ENCODE data around the gene PLN. TPM values are rescaled to one million over a fixed set of nuclear protein-coding genes. Genes with fewer than 3 reads are reported as not detected.

Gene PLN
- total and polyA plus RNA-seq, 10 of the 15 experiments (the other 5 are each of a cell fraction or from before 2014, with no cell fraction given), result 0.16 to 0.44 TPM; not detected in 8

GRCh38 chr6:118562248-118562647 is 14.2 kb downstream of the PLN start (continued):
- TF ChIP-seq HDGF (IDR thresholded peaks at IDR 0.05) (no peak), JUND (IDR thresholded peaks at IDR 0.05; ENCODE audit: low read depth, low read length) (no peak)

GRCh38 chr6:118562959-118563358 is 14.9 kb downstream of the PLN start:
- RAD21 ChIA-PET (ENCODE audit: unreplicated experiment), result no interaction called here
- intact Hi-C loops (cut with micrococcal nuclease; ENCODE audit: unreplicated experiment), result loop anchor here (10.0 kb wide), 1 partner anchor 332 kb away; the partner anchor contains the start of gene ASF1A
- no peak for TF ChIP-seq ZBTB40 (IDR thresholded peaks at IDR 0.05; ENCODE audit: borderline replicate concordance)
- no peak for TF ChIP-seq CEBPZ (IDR thresholded peaks at IDR 0.05; ENCODE audit: low read depth, low read length)
- no peak for TF ChIP-seq USF1 (IDR thresholded peaks at IDR 0.05; ENCODE audit: borderline replicate concordance, extremely low read length, insufficient read depth, low read depth, low read length)
- no peak for TF ChIP-seq SIX5 (IDR thresholded peaks at IDR 0.05; ENCODE audit: low read depth, low read length, severe bottlenecking)
- no peak for TF ChIP-seq RELB (IDR thresholded peaks at IDR 0.05; ENCODE audit: low read depth)
- no peak for TF ChIP-seq NFYA (IDR thresholded peaks at IDR 0.05; ENCODE audit: borderline replicate concordance, low read depth, low read length)
- TF ChIP-seq ZNF622 (IDR thresholded peaks at IDR 0.05), result no peak
- no peak for TF ChIP-seq CBFB (IDR thresholded peaks at IDR 0.05; ENCODE audit: low read depth)

More at GRCh38 chr6:118562959-118563358, 14.9 kb downstream of the PLN start:
- Histone ChIP-seq H3K9ac (ENCODE audit: control insufficient read depth, insufficient read depth, low read length) (no peak overlapping the region), H3K4me1 (ENCODE audit: control insufficient read depth, insufficient read depth, low read length) (peaks cover 9% of the 10 kb centered on the region), H3K79me2 (ENCODE audit: control insufficient read depth, insufficient read depth, low read length) (no peaks in the 10 kb centered on the region), H2AFZ (ENCODE audit: control insufficient read depth, low read depth, low read length) (no peak overlapping the region), H3K27me3 (replicated peaks in 1 of 2; ENCODE audit: control insufficient read depth in 2 of 2, insufficient read depth in 2 of 2, low read length in 1 of 2) (no peaks in the 10 kb centered on the region), H3K4me3 (no peak overlapping the region), H4K20me1 (ENCODE audit: control insufficient read depth, insufficient read depth) (no peaks in the 10 kb centered on the region), H3K27ac (ENCODE audit: control insufficient read depth, insufficient read depth) (no peak overlapping the region), H3K9me3 (replicated peaks; ENCODE audit: control insufficient read depth, insufficient read depth, low read length) (no peaks in the 10 kb centered on the region), H3K36me3 (ENCODE audit: control insufficient read depth in 2 of 2, insufficient read depth in 2 of 2, low read length in 1 of 2) (no peaks in the 10 kb centered on the region), H3K4me2 (ENCODE audit: control insufficient read depth, insufficient read depth) (no peak overlapping the region)
- 100% methylated on average over 1 of the region's 1 CpG for WGBS (ENCODE audit: insufficient coverage, insufficient replicate concordance, low lambda C conversion rate, missing lambda C conversion rate)
- ChIA-PET CTCF (interaction anchor here (1.0 to 5.0 kb wide), 5 partner anchors 10 to 239 kb away, joined by 3 to 54 read pairs (median 4); no protein-coding TSS in a partner anchor), POLR2A (no interaction called here), SMC1A (ENCODE audit: uncharacterized antibody, unreplicated experiment) (interaction anchor here (1.4 to 3.1 kb wide), 2 partner anchors 17 to 20 kb away, joined by 3 to 42 read pairs; no protein-coding TSS in a partner anchor)
- FAIRE-seq (no peak), ATAC-seq (no peak), DNase-seq (ENCODE audit: low read depth, low spot score) (no peak)
- in situ Hi-C loops (cut with MboI), result no loop called here
- no TSS peak for BruUV-seq (replicated peaks)

Measured in GM12878 (cell line).